Activated T-cell treated with anti-CD3 and anti-CD28 coated beads, Interleukin-2, amount 50 U/mL, for 48 hours (primary cell): ENCODE measurements around the gene CCP110.

Source experiments
- DNase-seq, 2 experiments: peaks; one replicate each; pipeline ENCODE4 v3.0.0-alpha.2; 2020

CCP110 gene

DNA sequence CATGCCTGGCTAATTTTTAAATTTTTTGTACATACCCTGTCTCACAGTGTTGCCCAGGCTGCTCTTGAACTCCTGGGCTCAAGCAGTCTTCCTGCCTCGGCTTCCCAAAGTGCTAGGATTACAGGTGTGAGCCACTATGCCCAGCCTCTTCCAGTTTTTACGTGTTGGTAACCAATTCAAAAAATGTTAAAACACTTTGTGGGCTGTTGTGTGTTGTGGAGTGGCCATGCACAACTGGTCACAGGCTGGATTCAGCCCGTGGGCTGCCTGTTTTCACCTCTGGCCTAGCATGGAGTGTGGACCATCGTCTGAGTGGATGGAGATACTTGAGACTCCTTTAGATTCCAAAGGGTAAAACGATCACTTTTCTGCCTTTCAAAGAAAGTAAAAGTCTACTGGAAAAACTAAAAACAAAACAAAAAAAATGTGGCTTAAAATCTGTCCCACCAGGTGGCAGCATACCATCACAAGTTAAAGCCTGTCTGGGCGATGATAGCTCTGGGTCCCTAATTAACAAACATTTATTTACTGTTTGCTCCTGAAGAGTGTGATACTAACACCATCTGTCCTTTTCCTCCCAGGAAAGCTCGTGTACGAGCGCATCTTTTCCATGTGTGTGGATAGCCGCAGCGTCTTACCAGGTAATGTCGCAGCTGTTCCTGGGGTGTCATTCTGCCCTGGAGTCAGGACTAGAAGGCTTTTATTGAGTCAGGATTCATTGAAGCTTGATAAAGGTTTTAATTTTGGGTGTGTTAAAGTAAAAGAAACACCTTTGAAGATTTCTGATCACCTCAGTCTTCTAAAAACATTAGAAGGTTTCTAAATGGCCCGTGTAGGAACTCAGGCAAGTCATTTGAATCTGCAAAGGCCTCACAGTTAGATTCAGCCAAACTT, 77.6 kb downstream of the CCP110 start:
- peak; percentile 26 for DNase-seq
